ENCODE measurements around the gene COPS7A.

COPS7A gene

DNA sequence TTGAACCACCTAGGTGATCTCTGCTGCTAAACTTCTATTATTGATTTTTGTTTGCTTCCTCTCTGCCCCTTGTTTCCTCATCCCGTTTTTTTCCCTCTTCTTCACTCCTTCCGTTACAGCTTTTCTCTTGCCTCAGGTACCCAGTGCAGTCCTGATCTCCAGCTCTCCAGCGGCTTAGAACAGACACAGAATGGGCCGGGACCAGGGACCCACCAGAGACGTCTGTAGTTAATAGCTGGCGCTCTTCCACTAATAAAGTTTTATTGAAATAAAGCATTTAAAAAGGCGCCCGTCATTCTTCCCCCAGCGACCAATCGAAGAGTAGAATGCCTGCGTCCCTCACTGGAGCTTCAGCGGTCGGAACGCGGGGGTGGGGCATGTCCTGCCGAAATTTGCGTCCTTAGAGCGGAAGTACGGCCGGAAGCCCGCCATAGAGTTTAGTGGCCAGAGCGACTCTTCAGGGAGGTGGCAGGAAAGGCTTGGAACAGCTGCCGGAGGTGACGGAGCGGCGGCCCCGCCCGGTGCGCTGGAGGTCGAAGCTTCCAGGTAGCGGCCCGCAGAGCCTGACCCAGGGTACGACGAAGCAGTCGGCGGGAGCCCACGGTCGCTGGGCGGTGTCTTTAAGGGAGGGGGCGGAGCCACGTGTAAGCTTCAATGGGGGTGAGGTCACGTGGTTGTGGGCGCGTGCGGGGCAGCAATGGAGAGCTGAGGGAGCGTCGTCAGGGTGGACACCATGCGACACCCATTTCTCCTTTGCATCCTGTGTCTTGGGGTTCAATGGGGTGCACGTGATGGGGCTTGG is at the start of gene COPS7A:
TSS of gene COPS7A (plus strand) at position 440 of the 802 bp plus-strand sequence. CDS start 611 bp downstream, outside the sequence.
- peak; percentile 97 to 98 for DNase-seq

DNA sequence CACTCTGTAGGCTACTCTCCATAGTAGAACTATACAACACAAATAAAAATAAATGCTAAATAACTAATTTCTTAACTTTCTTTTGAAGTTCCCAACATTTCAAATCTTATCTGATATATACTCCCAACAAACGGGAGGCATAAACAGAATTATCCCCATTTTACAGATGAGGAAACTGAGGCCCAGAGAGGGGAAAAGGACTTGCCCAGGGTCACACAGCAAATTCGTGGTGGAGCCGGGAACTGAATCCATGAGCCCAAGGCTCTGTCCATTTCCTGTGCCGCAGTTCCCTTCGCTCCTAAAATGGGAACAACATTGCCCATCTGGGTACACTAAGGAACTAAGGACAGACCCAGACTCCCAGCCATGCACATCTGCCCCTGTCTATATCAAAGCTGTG is 46.9 kb upstream of the COPS7A start:
- no peak for DNase-seq

- DNase-seq, result peak in 1 of 2 experiments; percentile 51
Measured at GRCh38 chr12:6684609-6685008, 39.2 kb upstream of the COPS7A start.

DNA sequence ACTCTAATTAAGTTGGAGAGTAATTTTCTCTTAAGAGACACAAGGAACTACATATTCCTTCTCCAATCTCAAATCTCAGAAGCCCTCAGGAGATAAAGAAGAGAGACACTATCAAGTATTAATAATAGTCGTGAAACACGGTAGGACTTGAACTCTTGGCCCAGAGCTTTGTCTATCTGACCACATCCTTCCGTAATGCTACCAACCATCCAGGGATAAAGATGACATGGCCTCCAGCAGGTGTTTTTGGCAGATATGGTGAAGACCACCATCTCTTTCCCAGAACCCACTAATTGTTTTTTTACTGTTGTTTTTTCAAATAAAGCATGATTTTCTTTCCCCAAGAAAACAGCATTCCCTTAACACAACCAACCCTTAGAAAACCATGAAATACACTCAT is 38.0 kb upstream of the COPS7A start:
- DNase-seq, result no peak

DNA sequence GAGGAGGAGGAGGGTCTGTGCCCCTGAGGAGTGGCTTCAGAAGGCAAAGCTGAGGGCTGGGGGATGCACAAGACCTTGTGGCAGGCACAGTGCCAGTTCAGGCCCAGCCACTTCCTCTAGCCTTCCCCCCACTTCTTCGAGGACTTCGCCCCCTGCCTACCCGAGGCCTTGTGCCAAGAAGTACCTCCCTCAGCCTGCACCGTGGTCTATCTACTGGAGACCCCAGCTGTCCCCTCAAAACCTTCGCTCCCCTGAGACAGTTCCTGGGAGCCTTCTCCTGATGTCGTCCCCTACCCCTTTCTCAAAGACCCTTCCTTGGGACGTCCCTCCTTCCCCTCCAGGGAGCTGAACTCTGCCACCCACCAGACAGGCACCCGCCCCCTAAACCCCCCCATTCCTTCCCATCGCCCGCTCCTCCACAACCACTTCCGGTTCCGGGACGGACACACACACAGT is 35.3 kb upstream of the COPS7A start:
- peak in 1 of 2 experiments; percentile 84 for DNase-seq

GRCh38 chr12:6688999-6689882 is 34.6 kb upstream of the COPS7A start, which contains the start of gene ZNF384:
Gene ZNF384, minus strand, starts transcription at chr12:6689375. Its CDS starts 9,855 bp downstream, at chr12:6679520.
- DNase-seq, result peak; percentile 99

- DNase-seq, result no peak
Measured at GRCh38 chr12:6691473-6691872, 32.4 kb upstream of the COPS7A start.

GRCh38 chr12:6692888-6693287 is 31.0 kb upstream of the COPS7A start:
- DNase-seq, result no peak

- DNase-seq, result no peak
Measured at GRCh38 chr12:6693832-6694355, 30.0 kb upstream of the COPS7A start.

DNA sequence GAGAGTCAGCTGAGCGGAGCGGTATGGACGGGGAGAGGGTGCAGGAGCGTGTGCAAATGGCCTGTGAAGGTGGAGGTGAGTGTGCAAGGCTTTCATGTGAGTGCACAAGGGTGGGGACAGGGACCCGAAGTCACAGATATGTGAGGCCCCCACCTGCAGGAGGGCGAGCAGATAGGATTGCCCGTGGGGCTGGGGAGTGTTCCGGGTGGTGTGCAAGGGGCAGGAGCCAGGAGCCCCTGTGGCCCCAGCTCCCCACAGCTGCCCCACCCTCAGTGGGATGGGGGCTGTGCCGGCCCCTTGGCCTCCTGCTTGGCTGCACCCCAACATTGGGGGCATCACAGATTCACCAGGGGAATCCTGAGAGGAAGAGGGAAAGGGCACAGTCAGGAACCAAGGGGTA is 29.1 kb upstream of the COPS7A start:
- DNase-seq, result no peak

DNA sequence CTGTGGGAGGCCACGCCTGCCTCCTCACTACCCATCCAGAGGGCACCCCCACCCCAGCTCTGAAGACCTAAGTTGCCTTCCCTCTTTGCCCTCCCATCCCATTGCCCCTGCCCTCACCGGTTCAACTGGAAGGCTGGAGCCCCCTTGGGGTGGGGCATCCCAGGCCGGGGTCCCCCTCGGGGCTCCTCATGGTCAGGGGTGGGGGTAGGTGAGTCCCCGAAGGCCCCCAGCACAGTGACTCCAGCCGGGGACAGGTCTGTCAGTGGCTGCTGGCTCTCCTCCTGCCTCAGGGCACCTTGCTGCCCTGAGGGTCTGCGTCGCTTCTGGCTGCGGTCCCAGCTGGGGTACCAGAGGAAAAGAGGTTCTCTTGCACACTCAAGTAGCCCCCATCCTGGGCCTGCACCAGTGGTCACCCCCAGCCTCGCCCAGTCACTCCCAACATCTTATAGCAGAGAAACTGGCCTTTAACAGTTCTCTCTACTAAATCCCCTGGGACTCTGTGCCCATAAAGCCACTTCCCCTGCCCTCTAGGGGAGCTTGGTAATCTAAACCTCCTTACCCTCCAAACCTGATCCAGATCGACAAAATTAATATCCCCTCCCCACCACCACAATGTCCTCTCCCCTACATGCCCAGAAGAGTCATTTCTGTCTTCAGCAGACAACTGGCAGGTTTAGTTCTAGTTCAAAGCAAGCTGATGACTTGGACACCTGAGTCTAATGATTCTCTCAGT is 28.4 kb upstream of the COPS7A start:
- no peak for DNase-seq

- DNase-seq, result no peak
Measured at GRCh38 chr12:6696690-6697583, 26.9 kb upstream of the COPS7A start.

DNA sequence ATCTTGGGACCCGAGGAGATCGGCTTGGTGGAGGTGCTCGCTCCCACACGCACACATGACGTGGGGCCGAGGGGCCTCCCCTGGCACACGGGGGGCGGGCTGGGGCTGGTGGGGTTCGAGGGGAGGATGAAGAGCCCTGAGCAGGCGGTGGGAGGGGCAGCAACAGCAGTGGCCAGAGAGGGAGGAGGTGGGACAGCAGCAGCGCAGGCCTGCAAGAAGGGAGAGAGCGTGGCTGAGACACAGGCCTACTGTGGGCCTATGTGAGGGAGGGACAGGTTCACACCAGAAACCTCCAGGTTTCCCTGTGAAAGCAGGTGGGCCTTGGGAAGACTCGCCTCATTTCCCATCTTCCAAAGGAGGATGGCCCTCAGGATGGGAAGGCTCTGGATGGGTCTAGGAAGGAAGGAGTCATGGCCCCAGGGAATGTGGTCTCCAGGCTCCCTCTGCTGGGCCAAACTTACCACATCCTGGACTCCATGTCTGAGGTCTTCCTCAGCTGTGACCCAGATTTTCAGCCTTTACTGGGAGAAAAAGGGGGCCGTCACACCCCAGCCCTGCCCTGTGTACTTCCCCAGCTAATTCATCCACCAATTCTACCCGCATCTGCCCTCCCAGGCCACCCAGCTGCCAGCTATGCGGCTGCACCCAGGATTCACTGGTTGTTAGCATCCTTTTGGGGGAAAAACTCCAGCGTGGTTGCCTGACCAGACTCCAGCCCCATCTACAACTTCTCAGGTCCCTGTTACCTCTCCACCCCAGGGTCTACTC is 26.1 kb upstream of the COPS7A start:
- DNase-seq, result peak; percentile 22 to 59

- DNase-seq, result no peak
Measured at GRCh38 chr12:6698352-6699046, 25.3 kb upstream of the COPS7A start.

GRCh38 chr12:6699259-6699988 is 24.4 kb upstream of the COPS7A start:
- peak in 1 of 2 experiments; percentile 38 for DNase-seq

GRCh38 chr12:6699989-6700645 is 23.7 kb upstream of the COPS7A start:
- peak in 1 of 2 experiments; percentile 28 for DNase-seq

DNA sequence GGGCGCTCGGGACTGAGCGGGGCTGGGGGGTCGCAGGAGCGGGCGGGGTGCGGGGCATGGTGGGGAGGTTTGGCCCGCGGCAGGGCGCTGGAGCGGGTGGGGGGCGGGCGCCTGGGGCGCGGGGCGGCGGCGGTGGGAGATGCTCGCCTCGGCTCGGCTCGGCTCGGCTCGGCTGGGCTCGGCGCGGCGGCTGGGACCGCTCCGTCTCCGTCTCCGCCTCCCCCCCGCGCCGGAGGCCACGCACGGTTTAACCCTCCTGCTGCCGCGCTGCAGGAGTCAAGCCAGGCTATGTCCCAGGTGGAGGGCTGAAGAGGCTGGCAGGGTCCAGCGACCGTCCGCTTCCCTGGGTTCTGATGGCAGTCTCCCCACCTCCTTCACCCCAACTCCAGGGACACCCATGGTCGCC is 23.2 kb upstream of the COPS7A start, which contains the start of gene PIANP:
TSS of gene PIANP (minus strand) at position 170 of the 406 bp plus-strand sequence. CDS start 2,754 bp downstream, outside the sequence.
- DNase-seq, result peak in 1 of 2 experiments; percentile 12

DNA sequence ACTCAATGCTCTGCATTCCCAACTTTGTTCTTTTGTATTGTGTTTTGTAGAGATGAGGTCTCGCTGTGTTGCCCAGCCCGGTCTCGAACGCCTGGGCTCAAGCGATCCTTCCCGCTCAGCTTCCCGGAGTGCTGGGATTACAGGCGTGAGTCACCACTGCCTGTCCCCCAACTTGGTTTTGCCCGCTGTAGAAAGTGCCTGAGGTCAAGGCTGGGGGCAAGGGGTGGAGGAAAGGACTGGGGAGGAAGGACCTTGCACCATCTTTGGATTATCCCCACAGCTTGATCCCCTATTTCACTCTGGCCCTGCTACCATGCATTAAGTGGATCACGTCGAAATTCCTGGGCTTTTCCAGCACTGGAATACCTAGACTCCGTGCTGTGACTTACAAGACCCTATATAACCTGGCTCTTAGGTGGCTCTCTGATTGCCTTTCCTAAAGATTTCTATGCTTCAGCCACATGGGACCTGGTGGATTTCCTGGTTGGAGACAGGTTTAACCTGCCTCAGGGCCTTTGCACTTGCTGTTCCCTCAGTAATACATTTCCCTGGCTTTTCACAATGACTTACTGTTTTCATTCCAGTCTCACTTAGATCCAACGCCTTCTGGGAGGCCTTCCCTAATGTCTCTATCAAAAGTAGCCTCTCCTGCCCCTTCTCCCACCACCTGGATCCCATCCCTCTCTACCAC is 22.6 kb upstream of the COPS7A start:
- no peak for DNase-seq
